HepG2 (cell line): ENCODE data around the gene IL1R1. TPM values are rescaled to one million over a fixed set of nuclear protein-coding genes. Genes with fewer than 3 reads are reported as not detected.

ENCODE experiments used
- AHR ChIP-seq: IDR thresholded peaks from 2 replicates; pipeline ENCODE4 v1.6.1; 2018; ENCODE audit warnings: missing genetic modification reagents, missing compliant biosample characterization
- ARNTL ChIP-seq: sonication (generic); formaldehyde crosslinking; IDR thresholded peaks from 2 replicates; pipeline ENCODE4 v1.4.0; 2020; ENCODE audit warnings: mild to moderate bottlenecking, missing genetic modification reagents
- BORCS8-MEF2B ChIP-seq: sonication (generic); formaldehyde crosslinking; IDR thresholded peaks from 2 replicates; pipeline ENCODE4 v1.8.0; 2022; ENCODE audit warnings: mild to moderate bottlenecking, missing genetic modification reagents
- CSRNP1 ChIP-seq: sonication (generic); formaldehyde crosslinking; IDR thresholded peaks from 2 replicates; pipeline ENCODE4 v1.8.1; 2023; ENCODE audit warnings: mild to moderate bottlenecking, missing genetic modification reagents
- DRAP1 ChIP-seq: IDR thresholded peaks from 2 replicates; pipeline ENCODE4 v1.6.1; 2016; ENCODE audit warnings: missing genetic modification reagents, missing compliant biosample characterization
- EHMT2 ChIP-seq: fragments of 200-600 bp; sonication (generic); IDR thresholded peaks from 2 replicates; pipeline ENCODE4 v1.7.0; 2017; ENCODE audit warnings: antibody characterized with exemption, low read depth, low read length, borderline replicate concordance
- ELF3 ChIP-seq: IDR thresholded peaks from 2 replicates; pipeline ENCODE4 v1.6.1; 2016; ENCODE audit warnings: missing genetic modification reagents, missing compliant biosample characterization
- ERF ChIP-seq: IDR thresholded peaks from 2 replicates; pipeline ENCODE4 v1.6.1; 2018; ENCODE audit warnings: missing biosample characterization, missing genetic modification reagents
- GPBP1L1 ChIP-seq: sonication (generic); formaldehyde crosslinking; IDR thresholded peaks from 2 replicates; pipeline ENCODE4 v1.5.0; 2020; ENCODE audit warnings: mild to moderate bottlenecking, missing genetic modification reagents
- HDAC6 ChIP-seq: fragments of 200-600 bp; sonication (generic); IDR thresholded peaks from 2 replicates; pipeline ENCODE4 v1.7.0; 2017; ENCODE audit warnings: mild to moderate bottlenecking, antibody characterized with exemption, low read length, low read depth
- HNF1A ChIP-seq, 2 experiments: sonication (generic) in 1 of 2; formaldehyde crosslinking in 1 of 2; IDR thresholded peaks; 2 replicates each; pipeline versions ENCODE4 v1.4.0 to v1.6.1; 2016 to 2020; ENCODE audit warnings: borderline replicate concordance in 1 of 2, low read depth in 1 of 2, mild to moderate bottlenecking in 1 of 2, missing genetic modification reagents in 1 of 2
- JARID2 ChIP-seq: sonication (generic); formaldehyde crosslinking; IDR thresholded peaks from 2 replicates; pipeline ENCODE4 v1.8.1; 2023; ENCODE audit warnings: missing genetic modification reagents, inconsistent platforms; ENCODE audit not compliant: insufficient replicate concordance
- KAT7 ChIP-seq: IDR thresholded peaks from 2 replicates; pipeline ENCODE4 v1.6.1; 2018; ENCODE audit warnings: borderline replicate concordance, missing compliant biosample characterization
- NRL ChIP-seq: sonication (generic); formaldehyde crosslinking; IDR thresholded peaks from 2 replicates; pipeline ENCODE4 v1.5.0; 2020; ENCODE audit warnings: missing genetic modification reagents, mild to moderate bottlenecking, moderate library complexity, borderline replicate concordance
- REXO4 ChIP-seq: sonication (generic); formaldehyde crosslinking; IDR thresholded peaks from 2 replicates; pipeline ENCODE4 v1.8.0; 2022; ENCODE audit warnings: missing genetic modification reagents, mild to moderate bottlenecking, borderline replicate concordance
- THYN1 ChIP-seq: sonication (generic); formaldehyde crosslinking; IDR thresholded peaks from 2 replicates; pipeline ENCODE4 v1.8.1; 2023; ENCODE audit warnings: low read depth, mild to moderate bottlenecking, moderate library complexity, missing genetic modification reagents, borderline replicate concordance
- ZBTB43 ChIP-seq: sonication (generic); formaldehyde crosslinking; conservative IDR thresholded peaks from 2 replicates; pipeline ENCODE4 v1.4.0; 2020; ENCODE audit warnings: missing genetic modification reagents
- ZNF484 ChIP-seq: sonication (generic); formaldehyde crosslinking; IDR thresholded peaks from 2 replicates; pipeline ENCODE4 v1.5.1; 2020; ENCODE audit warnings: mild to moderate bottlenecking, low read depth, missing genetic modification reagents, borderline replicate concordance
- ZNF510 ChIP-seq: sonication (generic); formaldehyde crosslinking; IDR thresholded peaks from 2 replicates; pipeline ENCODE4 v1.4.0; 2020; ENCODE audit warnings: low read depth, mild to moderate bottlenecking, missing genetic modification reagents
- ZNF747 ChIP-seq: sonication (generic); formaldehyde crosslinking; IDR thresholded peaks from 2 replicates; pipeline ENCODE4 v1.8.1; 2023; ENCODE audit warnings: missing genetic modification reagents, mild to moderate bottlenecking, borderline replicate concordance
- polyA plus RNA-seq, 8 experiments: library from polyadenylated mRNA; depleted of rRNA in 3 of 8; stranded (reverse) in 7 of 8; unstranded in 1 of 8; fragments of >200 nt; fragmentation: Illumina TruSeq in 4 of 8; extraction: Trizol in 4 of 8; gene quantifications; 2 replicates each; pipeline versions ENCODE4 v1.2.1 to v1.2.3, GENCODE V29; 2011 to 2016; ENCODE audit warnings: low read depth in 4 of 8, missing spikeins in 1 of 8, mixed read lengths in 1 of 8; ENCODE audit not compliant: insufficient read depth in 1 of 8
- total RNA-seq, 5 experiments: library from RNA; depleted of rRNA; stranded (reverse); fragments of >200 nt; fragmentation: Illumina TruSeq; extraction: Trizol; gene quantifications; 2 replicates each; pipeline ENCODE4 v1.2.3, GENCODE V29; 2016; ENCODE audit warnings: low read depth in 1 of 5

The IL1R1 gene
- total and polyA plus RNA-seq, 2 of the 13 experiments (the other 11 are each of a cell fraction or from before 2014, with no cell fraction given): 38.0 to 93.1 TPM

GRCh38 chr2:102190430-102191107 lies 48.0 kb downstream of the IL1R1 start (continued):
- TF ChIP-seq ZBTB43: no peak
- TF ChIP-seq ARNTL (CRISPR knock-in tag): peak; percentile 49; the same call in 1 of the 2 replicates
- no peak for TF ChIP-seq ZNF510 (CRISPR knock-in tag)
- TF ChIP-seq ZNF747 (CRISPR knock-in tag): no peak
- peak; percentile 75 for TF ChIP-seq DRAP1 (CRISPR knock-in tag)
- TF ChIP-seq KAT7 (CRISPR knock-in tag): no peak
- no peak for TF ChIP-seq AHR (CRISPR knock-in tag)
- peak; percentile 63; the same call in 1 of the 2 replicates for TF ChIP-seq CSRNP1 (CRISPR knock-in tag)
- TF ChIP-seq NRL (CRISPR knock-in tag): no peak
- TF ChIP-seq GPBP1L1 (CRISPR knock-in tag): no peak
- no peak for TF ChIP-seq THYN1
- TF ChIP-seq HDAC6: no peak
- 0 out of 2 replicates have a peak, but pooled peaks have one; percentile 23 for TF ChIP-seq EHMT2
- TF ChIP-seq ELF3 (CRISPR knock-in tag): peak; percentile 45; the same call in 1 of the 2 replicates
- TF ChIP-seq REXO4: no peak
- TF ChIP-seq HNF1A (IDR thresholded peaks at IDR 0.05; ENCODE audit: low read depth): peak; percentile 99
- peak; percentile 98 for TF ChIP-seq HNF1A (CRISPR knock-in tag; IDR thresholded peaks at IDR 0.05; ENCODE audit: borderline replicate concordance)
- peak; percentile 76 for TF ChIP-seq BORCS8-MEF2B (CRISPR knock-in tag)
- TF ChIP-seq ERF (CRISPR knock-in tag): peak; percentile 81
- TF ChIP-seq ZNF484: no peak
- TF ChIP-seq JARID2: no peak
